GM21360 (cell line): ENCODE data around the gene ADAD2.
"Not testable (repeated sequence)": the region's sequence is repeated elsewhere in the genome, so short reads cannot be mapped to it uniquely, and the experiment has no call there.

ENCODE experiments used
- ATAC-seq: cut with Tn5 transposase; IDR thresholded peaks from one replicate; pipeline ENCODE4 v1.9.1; 2021; ENCODE audit warnings: mild to moderate bottlenecking, moderate library complexity; ENCODE audit not compliant: unreplicated experiment

The ADAD2 gene

GRCh38 chr16:84195201-84196093 lies 4.5 kb downstream of the ADAD2 start:
- no peak for ATAC-seq

DNA sequence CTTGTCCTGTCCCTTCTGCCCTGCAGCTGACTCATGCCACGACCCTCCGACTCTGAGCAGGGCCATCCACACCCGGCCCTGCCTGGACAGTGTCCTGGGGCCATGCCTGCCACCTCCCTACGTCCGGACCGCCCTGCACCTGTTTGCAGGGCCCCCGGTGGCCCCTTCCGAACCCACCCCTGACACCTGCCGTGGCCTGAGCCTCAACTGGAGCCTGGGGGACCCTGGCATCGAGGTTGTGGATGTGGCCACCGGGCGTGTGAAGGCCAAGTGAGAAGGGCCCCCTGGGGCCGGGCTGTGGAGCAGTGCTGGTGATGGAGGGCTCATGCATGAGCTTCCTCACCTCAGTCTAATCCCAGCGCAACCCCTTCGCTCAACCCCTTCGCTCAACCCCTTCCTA lies 5.1 kb downstream of the ADAD2 start:
- ATAC-seq, result no peak

DNA sequence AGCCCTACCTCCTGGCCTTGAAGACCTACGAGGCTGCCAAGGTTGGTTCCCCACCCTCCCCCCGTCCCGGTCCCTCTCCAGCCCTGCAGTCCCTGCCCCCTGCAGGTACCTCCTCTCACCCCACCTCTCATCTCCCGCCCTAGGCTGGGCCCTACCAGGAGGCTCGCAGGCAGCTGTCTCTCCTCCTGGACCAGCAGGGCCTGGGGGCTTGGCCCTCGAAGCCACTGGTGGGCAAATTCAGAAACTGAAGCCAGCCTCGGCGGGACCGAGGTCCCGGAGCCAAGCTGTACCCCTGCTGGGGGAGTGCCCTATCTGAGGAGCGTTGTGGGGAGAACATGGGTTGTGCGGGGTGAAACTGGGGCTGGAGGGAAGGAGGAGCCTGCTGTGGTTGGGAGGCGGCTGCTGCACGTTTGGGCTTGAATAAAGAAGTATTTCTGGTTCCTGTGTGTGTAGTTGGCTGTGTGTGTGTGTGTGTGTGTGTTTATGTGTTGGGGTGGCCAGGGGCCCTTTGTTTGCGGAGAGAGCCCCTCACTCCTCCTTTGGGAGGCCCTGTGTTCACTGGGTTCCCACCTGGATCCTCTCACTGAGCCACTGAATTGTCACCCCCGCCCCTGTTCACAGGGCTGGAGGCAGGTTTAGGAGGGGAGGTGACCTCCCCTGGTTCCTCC lies 5.9 kb downstream of the ADAD2 start:
- ATAC-seq, result no peak

DNA sequence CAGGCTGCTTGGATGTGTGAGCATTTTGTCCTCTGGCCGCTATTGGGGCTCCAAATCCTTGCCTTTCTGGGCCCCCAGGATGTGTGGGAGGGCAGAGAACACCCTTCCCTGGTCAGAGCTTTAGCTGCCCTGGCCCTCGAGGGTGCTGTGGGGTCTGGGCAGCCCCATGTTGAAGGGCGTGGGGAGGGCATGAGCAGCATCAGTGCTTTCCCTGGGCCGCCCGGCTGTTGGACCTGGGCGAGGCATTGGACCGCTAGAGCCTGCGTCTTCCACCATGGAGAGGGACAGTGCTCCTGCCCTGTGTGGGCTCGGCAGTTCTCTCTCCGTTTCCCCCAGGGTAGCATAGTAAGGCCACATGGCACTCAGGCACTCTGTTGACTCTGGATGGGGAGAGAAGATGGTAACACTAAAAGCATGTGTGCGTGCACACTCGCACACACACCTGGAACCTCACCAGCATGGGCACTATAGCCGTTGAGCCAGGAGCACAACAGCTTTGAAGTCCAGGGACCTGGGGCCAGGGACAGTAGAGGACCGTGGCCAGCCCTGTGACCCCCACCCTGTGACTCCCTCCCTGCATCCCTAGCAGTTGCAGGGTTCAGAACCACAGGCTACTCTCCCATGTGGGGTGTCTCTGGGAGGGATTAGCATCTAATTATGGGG lies 6.6 kb downstream of the ADAD2 start:
- ATAC-seq, result no peak

GRCh38 chr16:84198401-84198800 lies 7.4 kb downstream of the ADAD2 start:
- no peak for ATAC-seq

- ATAC-seq, result no peak
These were observed 8.1 kb downstream of the ADAD2 start for GRCh38 chr16:84199097-84199496.

DNA sequence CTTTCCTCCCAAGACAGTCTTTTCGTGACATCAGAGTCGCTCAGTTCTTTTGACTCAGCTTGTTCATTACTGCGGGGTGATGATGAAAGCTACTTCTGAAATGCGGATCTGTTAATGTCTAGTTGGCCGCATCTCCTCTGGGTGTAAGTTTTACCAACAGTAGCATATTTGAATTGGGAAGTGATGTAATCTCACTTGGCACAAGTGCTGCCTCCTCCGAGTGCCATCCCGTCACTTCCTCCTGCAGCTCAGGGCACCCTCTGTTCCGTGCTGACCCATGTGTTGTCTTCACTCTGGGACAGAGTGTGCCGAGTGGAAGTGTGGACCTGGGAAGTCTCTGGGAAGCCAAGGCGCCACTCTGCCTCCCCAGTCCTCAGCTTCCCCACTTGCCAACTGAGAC lies 8.9 kb downstream of the ADAD2 start:
- ATAC-seq, result no peak

- not testable (repeated sequence) for ATAC-seq
These were observed 13.6 kb downstream of the ADAD2 start for GRCh38 chr16:84204551-84204950.

GRCh38 chr16:84205123-84205522 lies 14.2 kb downstream of the ADAD2 start:
- not testable (repeated sequence) for ATAC-seq

- ATAC-seq, result no peak
These were observed 15.2 kb downstream of the ADAD2 start for GRCh38 chr16:84205976-84206691.

DNA sequence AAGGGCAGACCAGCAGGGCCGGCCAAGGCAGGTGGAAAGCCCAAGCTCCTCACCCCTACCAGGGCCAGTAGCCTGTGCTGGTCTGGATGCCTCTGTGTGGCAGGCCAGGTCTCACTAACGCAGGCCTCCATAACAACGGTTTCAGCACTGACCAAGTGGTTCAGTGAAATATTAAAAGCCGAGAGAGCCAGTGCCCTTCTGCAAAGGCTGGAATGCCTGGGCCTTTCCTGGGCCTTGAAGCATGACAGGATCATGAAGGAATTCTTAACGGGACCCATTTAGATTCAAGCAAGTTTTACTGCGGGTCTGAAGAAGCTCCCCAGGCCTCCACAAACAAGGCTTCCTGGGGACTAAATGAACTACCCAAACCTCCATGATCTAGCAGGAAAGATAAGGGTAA lies 16.3 kb downstream of the ADAD2 start:
- ATAC-seq, result no peak

- ATAC-seq, result no peak
These were observed 16.9 kb downstream of the ADAD2 start for GRCh38 chr16:84207879-84208278.

DNA sequence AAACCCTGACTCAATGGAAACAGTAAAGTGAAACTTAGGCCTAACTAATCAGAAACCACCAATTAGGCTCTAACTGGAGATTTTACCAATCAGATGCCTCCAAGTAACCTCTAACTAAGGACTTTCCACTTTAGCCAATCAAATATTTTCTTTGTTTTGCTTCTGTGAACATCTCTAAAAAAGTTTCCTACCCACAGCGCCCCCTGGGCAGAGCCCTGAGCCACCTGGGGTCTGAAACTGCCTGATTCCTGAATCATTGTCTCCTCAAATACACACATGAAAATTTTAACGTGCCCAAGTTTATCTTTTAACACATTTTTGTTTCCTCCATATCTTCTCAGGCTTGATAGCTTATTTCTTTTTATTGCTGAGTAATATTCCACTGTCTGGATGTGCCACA lies 19.0 kb downstream of the ADAD2 start:
- ATAC-seq, result no peak

DNA sequence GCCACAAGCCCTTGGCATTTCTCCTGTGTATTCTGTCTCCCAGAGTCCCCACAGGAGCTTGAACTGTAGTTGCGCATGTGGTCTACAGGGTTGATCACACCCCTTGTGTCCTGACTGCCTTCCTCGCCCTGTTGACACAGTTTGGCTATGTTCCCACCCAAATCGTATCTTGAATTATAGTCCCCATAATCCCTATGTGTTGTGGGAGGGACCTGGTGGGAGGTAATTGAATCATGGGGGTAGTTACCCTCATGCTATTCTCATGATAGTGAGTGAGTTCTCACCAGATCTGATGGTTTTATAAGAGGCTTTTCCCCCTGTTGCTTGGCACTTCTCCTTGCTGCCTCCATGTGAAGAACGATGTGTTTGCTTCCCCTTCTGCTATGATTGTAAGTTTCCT lies 21.2 kb downstream of the ADAD2 start:
- ATAC-seq, result no peak

- no peak for ATAC-seq
These were observed 21.7 kb downstream of the ADAD2 start for GRCh38 chr16:84212631-84213030.

DNA sequence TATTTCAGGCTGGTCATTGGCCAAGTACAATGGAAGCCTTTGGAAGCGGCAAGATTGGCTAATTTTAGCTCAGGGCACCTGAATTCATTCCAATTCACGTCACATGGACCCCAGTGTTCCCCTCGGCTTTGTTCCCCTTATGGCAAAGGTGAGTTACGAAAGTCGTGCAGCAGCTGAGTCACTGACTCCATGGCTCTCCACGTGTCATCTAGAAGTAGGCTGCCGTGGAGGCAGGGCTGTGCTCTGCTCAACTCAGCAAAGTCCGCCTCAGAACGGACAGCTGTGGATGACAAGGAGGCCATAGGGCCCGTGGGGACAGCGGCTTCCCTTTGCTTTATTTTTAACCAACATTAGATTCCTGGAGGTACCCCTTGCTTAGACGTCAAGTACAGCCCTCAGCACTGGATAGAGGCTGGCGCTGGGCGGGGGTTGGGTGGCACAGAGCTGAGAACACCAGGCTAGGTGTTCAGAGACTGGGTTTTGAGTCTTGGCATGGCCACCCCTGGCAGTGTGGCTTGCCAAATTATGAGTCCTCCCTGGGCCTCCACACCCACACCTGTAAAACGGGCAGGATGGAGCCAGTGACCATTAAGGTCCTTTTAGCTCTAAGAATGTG lies 23.6 kb downstream of the ADAD2 start:
- no peak for ATAC-seq

DNA sequence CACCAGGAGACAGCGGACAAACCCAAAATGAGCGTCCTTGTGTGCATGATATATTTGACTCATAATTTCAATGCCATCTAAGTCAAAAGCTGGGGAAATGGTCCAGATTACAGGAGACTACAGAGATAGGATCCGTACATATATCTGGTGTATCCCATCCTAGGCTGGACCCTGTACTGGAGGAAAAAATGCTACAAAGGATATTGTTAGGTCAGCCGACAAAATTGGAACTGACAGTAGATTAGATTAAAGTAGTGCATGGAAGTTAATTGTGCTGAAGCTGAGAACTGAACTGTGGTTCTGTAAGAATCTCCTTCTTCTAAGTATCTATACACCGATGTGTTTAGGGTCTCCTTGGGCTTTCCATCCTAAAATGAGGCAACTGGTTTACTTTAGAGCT lies 24.6 kb downstream of the ADAD2 start:
- ATAC-seq, result no peak

DNA sequence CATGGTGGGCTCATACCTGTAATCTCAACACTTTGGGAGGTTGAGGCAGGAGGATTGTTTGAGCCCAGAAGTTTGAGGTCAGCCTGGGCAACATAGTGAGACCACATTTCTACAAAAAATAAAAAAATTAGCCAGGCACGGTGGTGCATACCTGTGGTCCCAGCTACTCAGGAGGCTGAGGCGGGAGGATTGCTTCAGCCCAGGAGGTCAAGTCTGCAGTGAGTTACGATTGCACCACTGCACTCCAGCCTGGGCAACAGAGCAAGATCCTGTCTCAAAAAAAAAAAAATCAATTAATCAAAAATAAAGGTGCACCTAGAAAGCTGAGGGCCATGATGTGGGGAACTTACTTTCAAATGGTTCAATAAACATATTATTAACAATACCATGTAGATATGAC lies 25.2 kb downstream of the ADAD2 start:
- not testable (repeated sequence) for ATAC-seq

GRCh38 chr16:84218176-84218823 lies 27.3 kb downstream of the ADAD2 start:
- ATAC-seq, result no peak

- no peak for ATAC-seq
These were observed 28.0 kb downstream of the ADAD2 start for GRCh38 chr16:84218956-84219355.
